ENCODE measurements around the gene ACTA2.
"Not testable (repeated sequence)": the region's sequence is repeated elsewhere in the genome, so short reads cannot be mapped to it uniquely, and the experiment has no call there.

The ACTA2 gene

DNA sequence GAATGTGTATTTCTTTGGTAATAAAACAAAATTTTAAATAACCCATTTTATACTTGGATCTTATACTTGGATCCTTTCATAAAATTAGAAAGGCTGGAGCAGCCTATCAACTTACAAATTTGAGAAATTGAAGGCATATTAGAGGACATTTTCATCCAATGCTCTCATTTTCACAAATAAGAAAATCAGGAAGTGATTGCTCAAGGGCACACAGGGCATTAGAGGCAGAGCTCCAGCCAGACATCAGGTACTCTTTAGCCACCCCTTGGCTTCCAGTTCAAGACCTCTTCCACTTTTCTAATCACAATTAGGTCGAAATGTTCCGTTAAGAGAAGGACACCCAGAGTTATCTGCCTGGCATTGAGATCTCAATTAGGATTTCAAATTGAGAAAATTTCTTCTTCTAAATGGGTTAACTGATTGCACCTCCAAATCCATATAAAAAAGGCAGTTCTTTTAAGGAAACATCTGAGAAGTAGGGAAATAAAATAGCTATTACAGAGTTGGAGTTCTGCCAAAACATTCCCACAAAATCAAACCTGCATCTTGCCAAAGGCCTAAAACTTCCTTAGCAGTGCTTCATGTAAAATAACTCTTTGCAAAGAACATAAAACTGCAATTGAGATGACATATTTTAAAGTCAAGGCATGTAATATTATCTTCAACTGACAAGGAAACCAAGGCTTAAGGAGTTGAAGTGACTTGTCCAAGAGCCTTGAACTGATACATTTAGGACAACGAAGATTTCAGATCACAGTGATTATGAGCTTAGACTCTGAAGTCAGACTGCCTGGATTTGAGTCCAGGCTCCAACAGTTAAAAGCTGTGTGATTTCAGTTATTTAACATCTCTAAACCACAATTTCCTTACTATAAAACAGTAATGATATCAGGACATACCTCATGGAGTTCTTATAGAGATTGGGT lies 2.4 kb downstream of the ACTA2 start:
- DNase-seq (ENCODE audit: low read depth in 2 of 2): no peak

DNA sequence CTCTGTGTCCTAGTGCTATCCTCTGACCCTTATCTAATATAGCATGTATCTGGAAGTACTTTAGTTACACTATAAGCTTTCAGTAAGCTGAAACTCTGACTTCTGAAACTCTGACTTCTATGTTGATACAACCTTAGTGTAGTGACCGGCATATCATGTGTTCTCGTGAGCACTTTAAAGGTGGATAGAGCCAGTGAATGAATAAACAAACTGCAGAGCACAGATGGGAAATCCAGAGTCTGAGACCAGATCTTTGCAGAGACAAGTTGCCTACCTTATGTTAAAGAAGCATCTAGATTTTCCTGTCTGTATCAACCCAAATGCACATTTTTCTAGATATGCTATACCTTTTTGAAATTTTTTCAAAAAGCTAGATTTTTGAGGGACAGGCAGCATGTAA lies 3.5 kb downstream of the ACTA2 start:
- DNase-seq (ENCODE audit: low read depth in 2 of 2): no peak

DNA sequence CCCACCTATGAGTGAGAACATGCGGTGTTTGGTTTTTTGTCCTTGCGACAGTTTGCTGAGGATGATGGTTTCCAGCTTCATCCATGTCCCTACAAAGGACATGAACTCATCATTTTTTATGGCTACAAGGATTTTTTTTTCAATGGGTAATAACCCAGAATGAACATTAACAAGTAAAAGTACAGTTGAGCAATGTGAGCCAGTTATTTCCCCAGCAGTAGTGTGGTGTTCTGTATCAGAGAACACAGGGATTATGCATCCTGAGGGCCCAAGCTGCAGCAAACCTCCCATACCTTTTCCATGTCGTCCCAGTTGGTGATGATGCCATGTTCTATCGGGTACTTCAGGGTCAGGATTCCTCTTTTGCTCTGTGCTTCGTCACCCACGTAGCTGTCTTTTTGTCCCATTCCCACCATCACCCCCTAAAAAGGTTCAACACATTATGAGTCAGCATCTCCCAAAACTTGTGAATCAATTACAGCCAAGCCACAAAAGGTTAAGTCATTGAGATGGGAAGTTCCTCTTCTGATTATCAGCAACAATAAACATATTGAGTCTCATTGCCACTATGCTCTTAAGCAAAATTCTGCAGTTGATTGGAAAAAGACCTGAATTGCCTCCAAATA lies 5.5 kb downstream of the ACTA2 start:
- no peak for DNase-seq (ENCODE audit: low read depth in 2 of 2)

DNA sequence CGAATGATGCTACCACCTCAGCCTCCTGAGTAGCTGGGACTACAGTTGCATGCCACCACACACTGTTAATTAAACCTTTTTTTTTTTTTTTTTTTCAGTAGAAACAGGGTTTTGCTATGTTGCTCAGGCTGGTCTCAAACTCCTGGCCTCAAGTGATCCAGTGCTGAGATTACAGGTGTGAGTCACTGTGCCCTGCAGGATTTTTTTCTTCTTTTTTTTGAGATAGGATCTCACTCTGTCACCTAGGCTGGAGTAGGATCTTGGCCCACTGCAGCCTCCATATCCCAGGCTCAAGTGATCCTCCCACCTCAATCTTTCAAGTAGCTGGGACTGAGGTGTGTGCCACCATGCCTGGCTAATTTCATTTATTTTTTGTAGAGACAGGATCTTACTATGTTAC lies 6.4 kb downstream of the ACTA2 start:
- no peak for DNase-seq (ENCODE audit: low read depth in 2 of 2)

DNA sequence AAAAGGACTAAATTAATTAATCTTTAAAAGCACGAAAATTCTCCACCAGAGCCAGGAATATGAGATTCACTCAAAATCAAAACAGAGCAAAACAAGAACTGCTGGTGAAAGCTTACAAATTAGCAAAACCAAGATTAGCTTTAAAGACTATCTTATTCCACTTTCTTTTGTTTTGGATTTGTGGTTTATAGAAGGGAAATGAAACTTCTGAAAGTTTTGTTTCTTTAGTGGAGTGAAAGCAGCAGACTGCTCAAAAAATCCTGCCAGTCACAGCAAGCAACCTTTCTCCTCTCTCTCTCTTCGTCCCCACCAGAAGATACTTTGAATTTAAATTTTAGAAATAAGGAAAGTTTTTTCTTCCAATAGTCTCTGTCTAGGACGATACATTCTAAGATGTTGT lies 7.8 kb downstream of the ACTA2 start:
- no peak for DNase-seq (ENCODE audit: low read depth in 2 of 2)

DNA sequence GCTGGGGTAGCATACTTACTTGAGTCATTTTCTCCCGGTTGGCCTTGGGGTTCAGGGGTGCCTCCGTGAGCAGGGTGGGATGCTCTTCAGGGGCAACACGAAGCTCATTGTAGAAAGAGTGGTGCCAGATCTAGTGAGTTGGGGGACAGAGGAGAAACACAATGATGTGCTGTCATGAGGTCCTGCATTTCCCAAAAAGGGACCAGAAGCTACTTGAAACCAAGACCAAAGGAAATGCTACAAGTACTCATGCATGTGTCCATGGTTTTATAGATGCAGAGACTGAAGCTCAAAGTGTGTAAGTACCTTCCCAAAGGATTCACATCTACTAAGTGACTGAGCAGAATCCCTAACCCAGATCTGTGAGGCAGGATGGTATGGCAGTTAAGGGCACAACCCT lies 8.8 kb downstream of the ACTA2 start:
- DNase-seq (ENCODE audit: low read depth in 2 of 2): no peak

DNA sequence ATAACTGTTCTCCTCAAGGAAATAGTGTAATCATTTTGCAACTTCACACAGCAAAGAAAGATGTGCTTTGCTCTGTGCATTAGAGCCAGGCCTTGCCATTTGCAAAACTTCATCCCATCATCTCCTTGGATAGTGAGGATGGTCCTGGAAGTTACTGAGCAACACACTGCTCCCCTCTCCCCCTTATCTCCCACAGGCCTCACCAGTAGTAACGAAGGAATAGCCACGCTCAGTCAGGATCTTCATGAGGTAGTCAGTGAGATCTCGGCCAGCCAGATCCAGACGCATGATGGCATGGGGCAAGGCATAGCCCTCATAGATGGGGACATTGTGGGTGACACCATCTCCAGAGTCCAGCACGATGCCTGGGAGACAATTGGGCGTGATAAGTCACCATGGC lies 11.5 kb downstream of the ACTA2 start:
- DNase-seq (ENCODE audit: low read depth in 2 of 2): no peak

DNA sequence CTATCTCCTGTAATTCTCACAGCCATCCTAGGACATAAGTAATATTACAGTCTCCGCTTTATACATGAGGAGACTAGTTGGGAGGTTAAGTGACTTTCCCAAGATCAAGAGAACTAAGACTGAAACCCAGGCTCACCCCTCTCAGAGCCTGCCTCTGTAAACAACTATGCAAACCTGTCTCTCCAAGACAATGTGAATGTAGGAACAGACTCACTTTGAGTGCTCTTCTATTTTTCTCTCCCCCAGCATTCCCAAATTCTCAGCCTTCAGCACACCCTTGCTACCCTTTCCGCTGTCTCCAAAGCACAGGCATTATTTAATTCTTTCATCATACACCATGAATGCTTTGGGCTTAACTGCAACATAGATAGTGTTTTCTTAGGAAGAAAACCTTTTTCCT lies 13.6 kb downstream of the ACTA2 start:
- no peak for DNase-seq (ENCODE audit: low read depth in 2 of 2)

DNA sequence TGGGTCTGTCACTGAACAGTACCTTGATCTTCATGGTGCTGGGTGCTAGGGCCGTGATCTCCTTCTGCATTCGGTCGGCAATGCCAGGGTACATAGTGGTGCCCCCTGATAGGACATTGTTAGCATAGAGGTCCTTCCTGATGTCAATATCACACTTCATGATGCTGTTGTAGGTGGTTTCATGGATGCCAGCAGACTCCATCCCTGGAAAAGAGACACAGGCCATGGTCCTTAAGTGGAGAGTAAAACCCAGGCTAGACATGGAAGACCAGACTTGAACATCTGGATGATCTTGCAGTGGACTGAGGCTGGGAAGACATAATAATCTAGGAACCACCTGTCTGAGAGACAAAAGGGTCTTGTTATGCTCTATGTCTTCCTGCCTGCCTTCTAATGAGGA lies 14.5 kb downstream of the ACTA2 start:
- DNase-seq (ENCODE audit: low read depth in 2 of 2): no peak

DNA sequence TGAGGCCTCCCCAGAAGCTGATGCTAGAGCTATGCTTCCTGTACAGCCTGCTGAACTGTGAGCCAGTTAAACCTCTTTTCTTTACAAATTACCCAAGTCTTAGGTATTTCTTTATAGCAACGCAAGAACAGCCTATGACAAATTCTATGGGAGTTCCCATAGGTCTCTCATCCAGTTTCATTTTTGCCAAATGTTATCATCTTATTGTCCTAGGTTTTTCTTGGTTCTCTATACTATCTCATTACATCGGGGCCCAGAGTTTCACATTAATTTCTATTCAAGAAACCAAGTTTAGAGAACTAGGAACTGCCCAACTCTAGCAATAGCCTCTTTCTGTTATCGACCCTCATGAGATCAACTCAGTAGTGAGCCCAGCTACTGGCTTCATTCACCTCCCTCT lies 15.9 kb downstream of the ACTA2 start:
- DNase-seq (ENCODE audit: low read depth in 2 of 2): no peak

DNA sequence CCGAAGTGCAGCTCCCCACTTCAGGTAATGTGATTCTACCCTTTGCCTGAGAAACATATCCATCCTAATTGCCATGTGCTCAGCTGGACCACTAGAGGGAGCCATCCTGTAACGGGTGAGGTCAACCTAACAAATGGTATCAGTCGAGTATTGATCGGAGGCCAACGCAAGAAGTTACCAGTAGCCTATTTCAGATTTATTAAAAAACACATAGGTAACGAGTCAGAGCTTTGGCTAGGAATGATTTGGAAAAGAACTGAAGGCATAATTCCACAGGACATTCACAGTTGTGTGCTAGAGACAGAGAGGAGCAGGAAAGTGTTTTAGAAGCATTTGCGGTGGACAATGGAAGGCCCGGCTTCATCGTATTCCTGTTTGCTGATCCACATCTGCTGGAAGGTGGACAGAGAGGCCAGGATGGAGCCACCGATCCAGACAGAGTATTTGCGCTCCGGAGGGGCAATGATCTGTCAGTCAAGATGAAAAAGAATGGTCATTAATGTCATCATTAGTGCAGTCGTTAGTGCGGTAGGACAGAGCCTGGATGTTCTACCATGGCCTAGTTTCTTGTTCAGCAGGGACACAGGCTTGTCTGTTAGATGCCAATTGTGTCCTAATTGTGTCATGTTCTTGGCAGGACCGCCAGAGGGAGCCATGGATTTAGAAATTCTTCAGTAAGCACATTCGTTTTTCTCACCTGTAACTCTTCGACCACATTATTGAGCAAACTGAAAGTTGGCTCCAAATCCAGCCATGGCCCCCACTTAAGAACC lies 17.5 kb downstream of the ACTA2 start:
- peak; percentile 48 to 51 for DNase-seq (ENCODE audit: low read depth in 2 of 2)

DNA sequence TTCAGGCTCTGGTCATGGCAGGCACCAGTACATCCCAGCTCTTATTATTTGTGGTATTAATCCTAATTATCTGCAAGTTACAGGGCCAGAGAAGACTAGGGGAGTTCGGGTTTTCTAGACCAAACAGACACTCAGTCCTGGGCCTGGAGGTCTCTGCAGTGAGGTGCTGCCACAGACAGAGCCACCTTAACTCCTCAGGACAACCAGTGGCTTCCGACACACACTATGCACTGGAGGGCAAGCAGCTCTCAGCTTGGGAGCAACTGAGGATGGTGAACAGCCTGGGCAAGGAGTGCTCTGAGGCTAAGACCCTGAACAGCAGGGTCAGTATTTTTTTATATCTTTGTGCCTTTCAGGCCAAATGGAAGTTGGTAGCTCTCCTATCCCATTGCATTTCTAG lies 19.0 kb downstream of the ACTA2 start:
- no peak for DNase-seq (ENCODE audit: low read depth in 2 of 2)

DNA sequence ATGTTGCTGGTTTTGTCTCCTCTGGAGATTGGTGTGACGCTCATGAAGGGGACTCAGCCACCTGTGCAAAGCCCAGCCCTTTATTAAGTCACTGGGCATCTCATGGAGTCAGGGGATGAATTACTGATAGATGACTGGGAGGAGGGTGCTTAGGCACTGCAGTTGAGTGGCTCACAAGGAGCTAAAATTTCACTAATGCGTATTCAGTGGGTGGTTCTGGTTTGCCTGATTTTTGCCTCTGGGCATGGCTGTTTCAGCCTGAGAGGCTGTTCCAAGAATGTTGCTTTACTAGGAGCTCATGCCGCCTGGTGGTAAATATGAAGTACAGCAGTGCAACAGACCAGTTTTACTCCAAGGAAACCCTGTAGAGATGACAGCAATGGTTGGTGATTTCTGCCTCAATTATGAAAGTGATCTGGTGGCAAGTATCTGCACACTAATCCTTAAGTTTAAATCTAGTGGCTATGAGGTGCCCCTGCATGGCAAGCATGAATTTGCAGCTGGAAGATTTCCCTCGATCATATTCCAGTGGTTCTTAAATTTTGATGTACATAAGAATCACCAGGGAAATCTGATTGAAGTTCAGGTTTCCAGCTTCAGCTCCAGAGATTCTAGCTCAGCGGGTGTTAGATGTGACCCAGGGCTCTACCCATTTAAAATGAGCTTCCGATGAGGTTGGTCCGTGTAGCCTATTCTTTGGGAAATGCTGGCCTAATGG lies 19.9 kb downstream of the ACTA2 start:
- DNase-seq (ENCODE audit: low read depth in 2 of 2): peak; percentile 54 to 60

DNA sequence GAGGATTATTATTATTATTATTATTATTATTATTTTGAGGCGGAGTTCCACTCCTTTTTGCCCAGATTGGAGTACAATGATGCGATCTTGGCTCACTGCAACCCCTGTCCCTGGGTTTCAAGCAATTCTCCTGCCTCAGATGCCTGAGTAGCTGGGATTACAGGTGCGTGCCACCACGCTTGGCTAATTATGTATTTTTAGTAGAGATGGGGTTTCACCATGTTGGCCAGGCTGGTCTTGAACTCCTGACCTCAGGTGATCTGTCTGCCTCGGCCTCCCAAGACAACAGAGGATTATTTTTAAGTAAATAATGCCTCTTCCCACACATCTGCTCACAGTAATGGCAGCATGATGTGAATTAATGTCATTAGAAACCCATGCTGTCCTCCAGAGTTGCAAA lies 20.5 kb downstream of the ACTA2 start:
- not testable (repeated sequence) for DNase-seq (ENCODE audit: low read depth in 2 of 2)

DNA sequence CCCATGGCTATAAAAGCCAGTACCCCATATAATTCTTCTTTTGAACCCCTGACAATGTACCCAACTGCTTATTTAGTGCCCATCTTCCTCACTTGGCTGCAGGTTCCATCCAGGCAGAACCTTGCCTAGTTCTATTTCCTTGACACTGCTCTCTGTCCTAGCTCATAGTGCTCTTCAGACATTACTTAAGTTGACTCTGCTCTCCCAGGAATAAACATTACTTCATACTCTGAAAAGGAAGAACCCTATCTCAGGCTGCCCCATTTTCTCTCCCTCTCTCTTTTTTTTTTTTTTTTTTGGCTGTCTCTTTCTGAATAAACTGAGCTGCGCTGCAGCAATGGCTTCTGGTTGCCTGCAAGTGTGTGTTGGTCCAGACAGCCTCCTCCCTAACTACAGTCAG lies 21.0 kb downstream of the ACTA2 start:
- no peak for DNase-seq (ENCODE audit: low read depth in 2 of 2)

DNA sequence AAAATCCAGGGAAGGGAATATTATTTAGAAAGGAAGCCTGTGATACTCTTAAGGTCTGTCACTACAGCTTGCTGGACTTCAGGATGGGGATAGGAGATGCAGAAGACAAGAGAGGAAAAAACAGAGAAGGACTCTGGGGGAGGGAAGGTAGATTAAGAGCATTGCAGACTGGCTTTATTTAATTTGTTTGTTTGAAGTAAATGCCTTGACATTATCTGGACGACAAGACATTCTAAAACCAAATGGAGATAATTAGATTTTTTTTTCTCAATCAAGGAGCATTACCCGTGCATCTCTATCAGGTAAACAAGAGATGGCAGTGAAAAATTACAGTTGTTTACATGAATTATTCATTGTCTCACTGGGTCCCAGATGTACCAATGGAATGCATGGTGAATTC lies 24.3 kb downstream of the ACTA2 start:
- no peak for DNase-seq (ENCODE audit: low read depth in 2 of 2)

DNA sequence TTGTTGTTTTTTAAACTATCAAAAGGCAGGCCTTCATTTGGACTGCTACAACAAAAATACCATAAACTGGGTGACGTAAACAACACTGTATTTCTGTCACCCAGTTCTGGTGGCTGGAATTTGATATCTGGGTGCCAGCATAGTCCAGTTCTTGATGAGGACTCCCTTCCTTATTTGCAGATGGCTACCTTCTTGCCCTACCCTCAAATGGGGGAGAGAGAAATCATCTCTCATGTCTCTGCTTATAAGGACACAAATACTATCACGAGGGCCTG lies 25.2 kb downstream of the ACTA2 start:
- DNase-seq (ENCODE audit: low read depth in 2 of 2): no peak

DNA sequence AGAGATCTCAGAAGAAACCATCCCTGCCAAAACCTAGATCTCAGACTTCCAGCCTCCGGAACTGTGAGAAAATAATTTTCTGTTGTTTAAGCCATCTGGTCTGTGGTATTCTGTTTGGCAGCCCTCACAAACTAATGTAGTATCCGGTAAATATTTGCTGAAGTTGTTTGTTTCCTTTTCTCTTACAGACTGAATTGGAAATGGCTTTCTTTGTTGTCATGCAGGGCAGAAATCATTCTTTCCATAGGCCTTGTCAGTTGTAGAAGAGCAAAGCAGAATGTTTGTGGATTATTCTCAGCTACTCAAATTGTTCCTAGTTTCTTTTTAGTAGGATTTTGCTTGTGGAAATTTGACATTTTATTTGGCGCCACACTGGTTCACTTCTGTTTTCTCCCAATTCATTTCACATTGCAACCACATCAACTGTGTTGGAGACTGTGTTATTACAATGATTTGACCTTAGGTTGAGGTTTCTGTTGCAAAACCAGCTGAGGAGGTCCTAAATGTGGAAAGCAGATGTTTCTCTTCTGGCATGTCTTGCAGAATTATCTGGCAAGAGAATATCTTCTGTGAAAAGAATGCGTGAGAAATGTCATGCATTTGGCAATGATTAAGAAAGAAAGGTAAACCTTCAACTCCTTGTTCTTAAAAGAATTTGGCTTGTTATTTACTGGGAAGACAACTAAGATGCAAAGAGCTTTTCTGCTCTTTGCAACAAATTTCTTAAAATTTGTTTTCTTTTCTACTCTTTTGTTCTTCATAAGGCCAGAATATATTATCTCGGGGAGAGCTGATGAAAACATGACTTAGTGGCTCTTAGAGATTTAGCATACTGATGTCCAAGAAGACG lies 25.8 kb downstream of the ACTA2 start:
- DNase-seq (ENCODE audit: low read depth in 2 of 2): peak; percentile 94 to 95

DNA sequence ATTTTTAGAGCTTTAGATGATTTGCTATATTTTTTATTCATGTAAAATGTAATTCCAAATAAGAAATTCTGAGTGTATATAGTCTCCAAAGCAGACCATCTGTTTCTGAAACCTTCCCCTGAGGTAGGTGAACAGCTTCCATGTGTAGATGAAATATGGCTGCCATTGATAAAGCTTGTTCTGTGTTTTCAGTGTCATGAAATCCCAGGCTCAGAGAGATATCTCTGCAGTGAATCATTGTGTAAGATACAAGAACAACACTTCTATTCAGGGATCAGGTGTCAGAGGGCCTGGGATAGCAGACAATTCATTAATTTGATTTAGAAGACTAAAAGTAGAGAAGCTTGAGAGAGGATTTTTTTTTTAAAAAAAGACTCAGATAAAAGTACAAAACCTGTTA lies 29.1 kb downstream of the ACTA2 start:
- no peak for DNase-seq (ENCODE audit: low read depth in 2 of 2)

DNA sequence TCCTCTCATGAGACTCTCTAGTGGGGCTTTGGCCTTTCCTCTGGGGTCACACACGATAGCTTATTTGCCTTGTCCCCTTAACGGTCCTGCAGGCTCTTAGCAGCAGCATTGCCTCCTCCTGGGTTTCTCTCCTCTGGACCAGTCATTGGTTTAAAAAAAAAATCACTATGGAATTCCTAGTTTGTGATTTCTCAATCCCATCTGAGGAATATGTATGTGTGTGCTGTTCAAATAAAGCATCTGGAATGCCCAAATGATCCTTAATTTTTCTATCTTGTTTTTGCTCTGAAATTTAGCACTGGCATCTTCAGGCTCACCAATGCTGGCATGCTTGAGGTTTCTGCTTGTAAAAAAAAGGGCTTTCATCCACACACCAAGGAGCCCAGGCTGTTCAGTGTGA lies 30.5 kb downstream of the ACTA2 start:
- DNase-seq (ENCODE audit: low read depth in 2 of 2): no peak

DNA sequence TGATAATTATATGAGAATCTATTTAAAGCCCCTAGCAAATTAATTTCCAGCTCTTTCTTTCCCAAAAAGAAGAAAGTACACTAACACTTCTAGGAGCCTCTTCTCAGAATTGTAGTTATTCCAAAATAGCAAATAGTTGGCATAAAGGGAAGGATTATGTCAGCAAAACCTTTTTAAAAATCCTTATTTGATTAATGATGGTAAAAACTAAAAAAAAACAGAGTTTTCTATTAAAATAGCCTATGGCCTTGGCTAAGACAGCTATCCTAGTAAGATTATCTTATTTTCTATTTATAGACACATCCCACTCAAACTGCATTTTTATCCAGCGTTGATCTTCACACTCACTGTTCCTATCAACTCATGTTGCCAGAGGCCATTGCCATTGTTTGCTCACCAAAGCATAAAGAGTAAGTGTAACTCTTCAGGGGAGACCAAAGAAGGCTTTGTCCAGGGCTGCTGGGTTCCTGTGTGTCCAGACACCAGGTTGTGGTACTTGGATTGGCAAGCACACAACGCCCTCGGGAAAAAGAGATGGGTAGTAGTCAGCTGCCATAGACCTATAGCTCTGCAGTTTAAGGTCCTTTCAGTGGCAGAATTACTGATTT lies 31.5 kb downstream of the ACTA2 start:
- no peak for DNase-seq (ENCODE audit: low read depth in 2 of 2)

All from fibroblast of skin of left biceps (primary cell).